ENCODE measurements around the gene RPS6KA2. TPM values are rescaled to one million over a fixed set of nuclear protein-coding genes. Genes with fewer than 3 reads are reported as not detected.

Gene RPS6KA2
- total RNA-seq, 4 donors from 2014 or later = 12.1 to 116 (median 26.4) TPM

- no peak for DNase-seq
- TF ChIP-seq POLR2A (IDR thresholded peaks at IDR 0.05) (no peak), CTCF (IDR thresholded peaks at IDR 0.05) (no peak)
Observed at GRCh38 chr6:166633732-166634535, 6.9 kb upstream of the RPS6KA2 start.

DNA sequence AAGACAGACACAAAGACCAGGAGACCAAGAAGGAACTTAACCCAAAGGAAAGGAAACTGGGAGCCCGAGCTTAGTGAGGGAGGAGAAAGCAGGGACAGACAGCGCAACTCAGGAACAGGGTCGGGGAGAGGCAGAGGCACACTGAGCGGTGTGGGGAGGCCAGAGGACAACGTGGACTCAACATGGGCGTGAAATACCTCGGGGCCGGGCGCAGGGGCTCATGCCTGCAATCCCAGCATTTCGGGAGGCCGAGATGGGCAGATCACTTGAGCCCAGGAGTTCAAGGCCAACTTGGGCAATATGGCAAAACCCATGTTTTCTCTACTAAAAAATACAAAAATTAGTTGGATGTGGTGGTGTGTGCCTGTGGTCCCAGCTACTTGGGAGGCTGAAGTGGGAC, 5.7 kb upstream of the RPS6KA2 start:
- Histone ChIP-seq H3K4me1 (peaks cover 0 to 12% (median 2%) of the 10 kb centered on the region in 4 donors), H3K9me3 (no peaks in the 10 kb centered on the region)

More at GRCh38 chr6:166633732-166634535, 6.9 kb upstream of the RPS6KA2 start:
- H3K4me3 ChIP-seq = no peak overlapping the region
- H3K4me1 ChIP-seq = peaks cover 0 to 2% (median 0%) of the 10 kb centered on the region in 4 donors
- no peaks in the 10 kb centered on the region for H3K36me3 ChIP-seq
- H3K27me3 ChIP-seq = no peaks in the 10 kb centered on the region
- H3K27ac ChIP-seq = no peak overlapping the region
- H3K9me3 ChIP-seq = no peaks in the 10 kb centered on the region

GRCh38 chr6:166630462-166630861, 3.4 kb upstream of the RPS6KA2 start:
- Histone ChIP-seq H3K9me3 (no peaks in the 10 kb centered on the region), H3K27ac (no peak overlapping the region), H3K27me3 (no peaks in the 10 kb centered on the region), H3K36me3 (no peaks in the 10 kb centered on the region), H3K4me1 (peaks cover 0 to 12% (median 4%) of the 10 kb centered on the region in 4 donors), H3K4me3 (no peak overlapping the region)
- no peak for DNase-seq
- TF ChIP-seq POLR2A (IDR thresholded peaks at IDR 0.05) (no peak), CTCF (IDR thresholded peaks at IDR 0.05) (no peak)

More for the DNA sequence above, 5.7 kb upstream of the RPS6KA2 start:
- Histone ChIP-seq H3K36me3 (no peaks in the 10 kb centered on the region), H3K4me3 (no peak overlapping the region), H3K27ac (no peak overlapping the region), H3K27me3 (no peaks in the 10 kb centered on the region)
- TF ChIP-seq CTCF (IDR thresholded peaks at IDR 0.05) (no peak), POLR2A (IDR thresholded peaks at IDR 0.05) (no peak)
- DNase-seq = no peak

DNA sequence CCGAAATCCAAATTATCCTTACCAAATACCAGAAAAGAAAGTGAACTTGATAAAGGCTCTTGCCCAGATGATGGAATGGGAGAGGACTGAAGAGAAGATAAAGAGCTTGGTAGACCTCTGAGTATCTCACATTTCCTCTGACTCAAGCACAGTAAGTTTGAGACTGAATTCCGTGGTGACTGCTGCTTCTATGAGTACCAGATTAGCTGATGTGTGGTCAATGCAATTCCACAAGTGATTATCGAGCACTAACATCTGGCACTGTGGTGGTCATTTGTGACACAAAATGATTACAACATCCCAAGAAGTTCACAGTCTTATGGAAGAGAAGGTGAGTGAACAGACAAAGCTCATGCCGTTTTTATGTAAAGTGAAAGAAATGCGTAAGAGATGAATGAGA, 2.6 kb upstream of the RPS6KA2 start:
- H3K27me3 ChIP-seq = no peaks in the 10 kb centered on the region

More for the DNA sequence above, 2.6 kb upstream of the RPS6KA2 start:
- TF ChIP-seq CTCF (IDR thresholded peaks at IDR 0.05) (no peak), POLR2A (IDR thresholded peaks at IDR 0.05) (no peak)
- no peak for DNase-seq
- Histone ChIP-seq H3K4me3 (no peak overlapping the region), H3K36me3 (no peaks in the 10 kb centered on the region), H3K4me1 (peaks cover 0 to 12% (median 4%) of the 10 kb centered on the region in 4 donors), H3K9me3 (no peaks in the 10 kb centered on the region), H3K27ac (no peak overlapping the region)

All from Peyer's patch (tissue), 4 donors.